ENCODE measurements around the gene LRRC55. TPM values are rescaled to one million over a fixed set of nuclear protein-coding genes. Genes with fewer than 3 reads are reported as not detected.

LRRC55 gene
- total RNA-seq, 4 donors from 2014 or later, result not detected

DNA sequence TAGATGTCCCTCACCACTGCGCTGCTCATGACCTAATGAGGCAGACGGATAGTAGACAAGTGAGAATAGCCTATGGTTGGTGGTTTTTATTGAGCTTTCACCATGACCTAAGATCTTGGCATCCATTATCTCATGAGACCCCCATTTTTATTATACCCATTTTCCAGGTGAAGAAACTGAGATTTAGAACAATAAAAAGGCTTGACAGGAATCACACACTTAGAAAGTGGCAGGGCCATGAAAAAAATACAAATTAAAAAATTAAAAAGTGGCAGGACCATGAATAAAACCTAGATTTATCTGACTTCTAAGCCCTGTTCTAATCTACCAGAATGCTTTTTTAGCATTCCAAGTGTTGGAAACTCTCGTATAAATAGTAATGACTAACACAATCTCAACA is 1.1 kb downstream of the LRRC55 start:
- 88 to 92% methylated on average over 3 of the region's 3 CpGs for WGBS, 2 donors

DNA sequence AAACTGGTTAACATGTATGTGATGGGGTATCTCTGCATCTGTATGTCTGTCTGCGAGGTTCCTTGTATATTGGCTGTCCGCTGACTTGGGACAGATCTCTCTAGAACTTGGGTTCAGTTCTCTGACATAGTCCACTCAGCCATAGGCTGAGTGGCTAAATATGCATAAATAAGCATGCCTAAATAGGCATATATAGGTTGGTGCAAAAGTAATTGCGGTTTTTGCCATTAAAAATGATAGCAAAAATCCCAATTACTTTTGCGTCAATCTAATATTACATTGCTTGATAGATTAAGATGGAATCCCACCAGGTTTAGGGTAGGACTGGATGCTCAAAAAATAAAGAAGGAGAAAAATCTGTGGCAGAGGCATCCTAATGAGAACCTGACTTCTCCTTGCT is 8.8 kb downstream of the LRRC55 start:
- no peak for TF ChIP-seq EP300 (IDR thresholded peaks at IDR 0.05)
- TF ChIP-seq, protein P1, sequence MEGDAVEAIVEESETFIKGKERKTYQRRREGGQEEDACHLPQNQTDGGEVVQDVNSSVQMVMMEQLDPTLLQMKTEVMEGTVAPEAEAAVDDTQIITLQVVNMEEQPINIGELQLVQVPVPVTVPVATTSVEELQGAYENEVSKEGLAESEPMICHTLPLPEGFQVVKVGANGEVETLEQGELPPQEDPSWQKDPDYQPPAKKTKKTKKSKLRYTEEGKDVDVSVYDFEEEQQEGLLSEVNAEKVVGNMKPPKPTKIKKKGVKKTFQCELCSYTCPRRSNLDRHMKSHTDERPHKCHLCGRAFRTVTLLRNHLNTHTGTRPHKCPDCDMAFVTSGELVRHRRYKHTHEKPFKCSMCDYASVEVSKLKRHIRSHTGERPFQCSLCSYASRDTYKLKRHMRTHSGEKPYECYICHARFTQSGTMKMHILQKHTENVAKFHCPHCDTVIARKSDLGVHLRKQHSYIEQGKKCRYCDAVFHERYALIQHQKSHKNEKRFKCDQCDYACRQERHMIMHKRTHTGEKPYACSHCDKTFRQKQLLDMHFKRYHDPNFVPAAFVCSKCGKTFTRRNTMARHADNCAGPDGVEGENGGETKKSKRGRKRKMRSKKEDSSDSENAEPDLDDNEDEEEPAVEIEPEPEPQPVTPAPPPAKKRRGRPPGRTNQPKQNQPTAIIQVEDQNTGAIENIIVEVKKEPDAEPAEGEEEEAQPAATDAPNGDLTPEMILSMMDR (IDR thresholded peaks at IDR 0.05), result no peak
- TF ChIP-seq POLR2A (IDR thresholded peaks at IDR 0.05), result no peak
- H3K36me3 ChIP-seq, result no peaks in the 10 kb centered on the region
- DNase-seq (ENCODE audit: low spot score in 2 of 2), result no peak
- H3K27ac ChIP-seq, result no peak overlapping the region
- H3K9me3 ChIP-seq, result no peaks in the 10 kb centered on the region
- no peaks in the 10 kb centered on the region for H3K4me1 ChIP-seq
- H3K4me3 ChIP-seq, result no peak overlapping the region
- no peaks in the 10 kb centered on the region for H3K27me3 ChIP-seq
- 93 to 97% methylated on average over 4 of the region's 4 CpGs for WGBS, 2 donors

More for the DNA sequence above, 1.1 kb downstream of the LRRC55 start:
- Histone ChIP-seq H3K36me3 (no peaks in the 10 kb centered on the region), H3K27me3 (peaks cover 0 to 37% of the 10 kb centered on the region in 2 donors), H3K4me1 (peaks cover 0 to 5% (median 0%) of the 10 kb centered on the region in 4 donors), H3K27ac (no peak overlapping the region), H3K9me3 (no peaks in the 10 kb centered on the region), H3K4me3 (no peak overlapping the region)
- DNase-seq (ENCODE audit: low spot score in 2 of 2), result no peak
- TF ChIP-seq POLR2A (IDR thresholded peaks at IDR 0.05), result no peak
- TF ChIP-seq, protein P1 (IDR thresholded peaks at IDR 0.05), result no peak
- no peak for TF ChIP-seq EP300 (IDR thresholded peaks at IDR 0.05)

DNA sequence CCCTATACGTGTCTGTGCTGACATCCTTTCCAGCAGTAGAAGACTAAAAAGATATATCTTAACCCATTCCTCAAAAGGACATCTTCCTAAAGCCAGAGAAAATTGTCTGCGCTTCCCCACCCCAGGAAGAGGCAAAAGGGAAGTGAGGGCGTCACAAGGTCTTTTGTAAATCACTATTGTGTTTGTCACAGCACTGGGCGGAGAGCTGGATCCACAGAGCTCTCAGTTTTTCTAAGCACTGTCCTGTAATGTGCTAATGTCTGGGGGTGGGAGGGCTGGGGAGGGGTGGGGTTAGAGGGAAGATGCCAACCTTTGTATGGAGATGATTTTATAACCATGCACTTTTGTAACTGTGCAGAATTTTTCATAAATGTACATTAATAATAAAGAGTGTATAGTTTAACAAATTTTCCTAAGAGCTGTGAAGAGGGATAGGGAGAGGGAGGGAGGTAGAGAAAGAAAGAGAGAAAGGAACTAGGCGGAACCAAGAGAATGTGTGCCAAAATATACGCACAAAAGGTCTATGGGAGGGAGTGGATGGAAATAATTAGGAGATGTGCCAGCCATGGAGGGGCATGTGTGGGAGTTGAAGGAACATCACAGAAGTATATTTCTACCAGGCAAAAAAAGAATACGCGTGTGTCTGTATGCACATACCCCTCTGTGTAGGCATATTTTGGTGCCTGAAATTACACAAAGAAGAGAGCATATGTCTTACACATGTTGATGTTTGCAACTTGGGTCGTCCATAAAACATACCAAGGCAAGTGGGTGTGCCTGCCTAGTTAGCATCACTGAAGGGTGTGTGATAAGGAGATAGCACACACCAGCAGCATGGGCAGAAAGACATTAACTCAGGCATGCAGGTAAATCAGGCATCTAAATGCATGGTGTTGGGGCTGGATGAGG is 9.8 kb downstream of the LRRC55 start:
- Histone ChIP-seq H3K4me1 (no peaks in the 10 kb centered on the region), H3K27me3 (no peaks in the 10 kb centered on the region), H3K27ac (no peak overlapping the region), H3K36me3 (no peaks in the 10 kb centered on the region), H3K4me3 (no peak overlapping the region), H3K9me3 (no peaks in the 10 kb centered on the region)
- no peak for DNase-seq (ENCODE audit: low spot score in 2 of 2)
- 57 to 59% methylated on average over 9 of the region's 9 CpGs for WGBS, 2 donors
- no peak for TF ChIP-seq POLR2A (IDR thresholded peaks at IDR 0.05)
- no peak for TF ChIP-seq EP300 (IDR thresholded peaks at IDR 0.05)

DNA sequence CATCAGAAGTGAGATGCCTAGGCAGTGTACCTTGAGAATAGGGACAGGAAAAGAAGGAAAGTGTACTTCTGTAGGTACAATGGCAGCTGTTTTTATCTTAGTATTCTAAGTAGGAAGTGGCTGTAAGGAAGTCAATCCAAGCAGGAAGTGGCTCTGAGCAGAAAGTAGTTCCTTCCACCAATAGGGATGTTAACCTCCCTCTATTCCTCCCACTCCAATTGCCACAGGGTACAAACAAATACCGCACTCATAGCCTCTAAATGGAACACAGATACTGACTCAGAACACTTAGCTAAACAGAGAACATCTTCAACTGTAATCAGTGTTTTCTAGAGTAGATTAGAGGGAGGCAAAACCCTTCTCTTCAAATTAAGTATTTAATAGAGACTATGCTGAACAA is 10.6 kb downstream of the LRRC55 start:
- no peaks in the 10 kb centered on the region for H3K4me1 ChIP-seq
- no peak overlapping the region for H3K4me3 ChIP-seq
- DNase-seq (ENCODE audit: low spot score in 2 of 2), result no peak
- H3K36me3 ChIP-seq, result no peaks in the 10 kb centered on the region
- no peak overlapping the region for H3K27ac ChIP-seq
- H3K27me3 ChIP-seq, result no peaks in the 10 kb centered on the region
- no peak for TF ChIP-seq EP300 (IDR thresholded peaks at IDR 0.05)
- TF ChIP-seq POLR2A (IDR thresholded peaks at IDR 0.05), result no peak
- TF ChIP-seq, protein P1 (IDR thresholded peaks at IDR 0.05), result no peak
- H3K9me3 ChIP-seq, result no peaks in the 10 kb centered on the region
- WGBS, 2 donors, result 46 to 52% methylated on average over 1 of the region's 1 CpG

DNA sequence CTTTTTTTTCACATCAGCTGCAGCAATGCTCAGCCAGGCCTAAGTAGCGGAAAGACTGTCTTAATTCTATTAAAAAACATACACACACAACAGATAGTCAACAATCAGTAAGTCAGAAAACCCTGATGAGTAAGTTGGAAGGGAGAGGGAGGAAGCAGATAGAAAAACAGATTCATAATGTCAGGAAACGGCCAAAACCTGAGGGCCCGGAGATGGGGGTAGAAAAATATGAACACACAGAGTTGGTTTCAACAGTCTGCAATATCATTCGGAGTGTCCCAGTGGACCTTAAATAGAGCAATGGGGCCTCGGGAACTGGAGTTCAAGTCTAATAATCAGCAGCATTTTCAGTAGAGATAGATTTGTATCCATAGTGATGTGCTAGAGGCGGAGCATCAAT is 14.8 kb downstream of the LRRC55 start:
- H3K9me3 ChIP-seq, result no peaks in the 10 kb centered on the region
- no peaks in the 10 kb centered on the region for H3K36me3 ChIP-seq
- no peaks in the 10 kb centered on the region for H3K27me3 ChIP-seq
- no peak overlapping the region for H3K27ac ChIP-seq
- WGBS, 2 donors, result 72 to 80% methylated on average over 6 of the region's 6 CpGs
- peaks cover 0 to 15% (median 0%) of the 10 kb centered on the region in 4 donors for H3K4me1 ChIP-seq
- TF ChIP-seq POLR2A (IDR thresholded peaks at IDR 0.05) (no peak), EP300 (IDR thresholded peaks at IDR 0.05) (no peak)
- TF ChIP-seq, protein P1 (IDR thresholded peaks at IDR 0.05), result no peak
- no peak overlapping the region for H3K4me3 ChIP-seq
- no peak for DNase-seq (ENCODE audit: low spot score in 2 of 2)
